IMR-90 (cell line): Measurements from ENCODE around the gene NR4A3. TPM values are rescaled to one million over a fixed set of nuclear protein-coding genes. Genes with fewer than 3 reads are reported as not detected.

Source experiments
- ATAC-seq: fragments of 200-7000 bp; cut with Tn5 transposase; 2 replicates; pipeline ENCODE4 v1.9.1; 2020; ENCODE audit warnings: low read depth, mild to moderate bottlenecking, moderate library complexity
- BruUV-seq: library from RNA; stranded (reverse); fragments of 400-500 nt; replicated peaks from 2 replicates; lab custom pipeline; 2021; lab: Mats Ljungman, UMichigan
- CTCF ChIA-PET: fragments of 300-600 bp; formaldehyde crosslinking; extraction: SDS; loops from one replicate; lab custom pipeline; 2021; ENCODE audit warnings: antibody characterized with exemption; lab: Yijun Ruan, JAX
- POLR2A ChIA-PET: fragments of 300-600 bp; sonication (Branson Sonifier 250); formaldehyde crosslinking; loops from one replicate; lab custom pipeline; 2022; ENCODE audit warnings: antibody characterized with exemption; ENCODE audit not compliant: unreplicated experiment; lab: Charles Lee
- DNase-seq: peaks from one replicate; pipeline ENCODE4 v3.0.0; 2013
- H2AFZ ChIP-seq: replicated peaks from 2 replicates; pipeline ENCODE3; 2013; ENCODE audit warnings: low read length, mild to moderate bottlenecking; ENCODE audit not compliant: poor library complexity
- H2AK5ac ChIP-seq: 2 replicates; pipeline ENCODE4 v1.6.1; 2013; ENCODE audit warnings: low read depth, low read length, inconsistent platforms
- H2AK9ac ChIP-seq: replicated peaks from 2 replicates; pipeline ENCODE3; 2013; ENCODE audit warnings: mild to moderate bottlenecking, low read depth, low read length, moderate library complexity; ENCODE audit not compliant: poor library complexity
- H2BK120ac ChIP-seq: 2 replicates; pipeline ENCODE4 v1.6.1; 2013; ENCODE audit warnings: low read depth, low read length, inconsistent platforms
- H2BK15ac ChIP-seq: 3 replicates; pipeline ENCODE4 v1.6.1; 2013; ENCODE audit warnings: low read depth, low read length, inconsistent platforms
- H2BK20ac ChIP-seq: 2 replicates; pipeline ENCODE4 v1.6.1; 2013; ENCODE audit warnings: low read depth, mild to moderate bottlenecking, inconsistent platforms, low read length, moderate library complexity
- H2BK5ac ChIP-seq: 2 replicates; pipeline ENCODE4 v1.6.1; 2013; ENCODE audit warnings: mild to moderate bottlenecking, low read depth, low read length, inconsistent platforms; ENCODE audit not compliant: poor library complexity, severe bottlenecking
- H3K14ac ChIP-seq: replicated peaks from 2 replicates; pipeline ENCODE4 v1.6.1; 2013; ENCODE audit warnings: low read depth, low read length, inconsistent platforms
- H3K18ac ChIP-seq: 2 replicates; pipeline ENCODE4 v1.6.1; 2013; ENCODE audit warnings: low read depth, low read length, control low read depth
- H3K23ac ChIP-seq: 2 replicates; pipeline ENCODE4 v1.6.1; 2013; ENCODE audit warnings: low read depth, low read length, inconsistent platforms
- H3K27ac ChIP-seq: 2 replicates; pipeline ENCODE4 v1.5.1; 2013; ENCODE audit warnings: mild to moderate bottlenecking, control low read depth, low read length; ENCODE audit not compliant: insufficient read depth
- H3K27me3 ChIP-seq: 2 replicates; pipeline ENCODE4 v1.6.1; 2013; ENCODE audit warnings: low read length; ENCODE audit not compliant: control insufficient read depth, insufficient read depth
- H3K36me3 ChIP-seq: 2 replicates; pipeline ENCODE4 v1.6.1; 2013; ENCODE audit warnings: low read length, mixed read lengths; ENCODE audit not compliant: control insufficient read depth, insufficient read depth
- H3K4ac ChIP-seq: 2 replicates; pipeline ENCODE4 v1.6.1; 2013; ENCODE audit warnings: low read depth, low read length, inconsistent platforms
- H3K4me1 ChIP-seq: 2 replicates; pipeline ENCODE4 v1.6.1; 2013; ENCODE audit warnings: low read length, mixed read lengths; ENCODE audit not compliant: control insufficient read depth, insufficient read depth
- H3K4me2 ChIP-seq: 2 replicates; pipeline ENCODE4 v1.6.1; 2013; ENCODE audit warnings: low read depth, mild to moderate bottlenecking, control low read depth, low read length, moderate library complexity
- H3K4me3 ChIP-seq: 2 replicates; pipeline ENCODE4 v1.5.1; 2013; ENCODE audit warnings: low read depth, mild to moderate bottlenecking, control low read depth, low read length, moderate library complexity; ENCODE audit not compliant: insufficient read depth
- H3K56ac ChIP-seq: 2 replicates; pipeline ENCODE4 v1.6.1; 2013; ENCODE audit warnings: low read length, inconsistent platforms; ENCODE audit not compliant: insufficient read depth; ENCODE audit errors: extremely low read depth
- H3K79me1 ChIP-seq, 2 experiments: 2 replicates each; pipeline ENCODE4 v1.6.1; 2013; ENCODE audit warnings: low read length in 2 of 2, inconsistent platforms in 1 of 2, low read depth in 1 of 2
- H3K9ac ChIP-seq: 2 replicates; pipeline ENCODE4 v1.6.1; 2013; ENCODE audit warnings: low read depth, low read length, control low read depth
- H3K9me1 ChIP-seq: 2 replicates; pipeline ENCODE4 v1.6.1; 2013; ENCODE audit warnings: low read length, inconsistent platforms; ENCODE audit not compliant: insufficient read depth
- H3K9me3 ChIP-seq: 2 replicates; pipeline ENCODE4 v1.6.1; 2013; ENCODE audit warnings: low read length; ENCODE audit not compliant: control insufficient read depth, insufficient read depth
- H4K20me1 ChIP-seq: 2 replicates; pipeline ENCODE4 v1.6.1; 2013; ENCODE audit warnings: low read length, inconsistent platforms; ENCODE audit not compliant: insufficient read depth
- H4K5ac ChIP-seq: 2 replicates; pipeline ENCODE4 v1.6.1; 2013; ENCODE audit warnings: mild to moderate bottlenecking, low read depth, low read length, control low read depth
- H4K8ac ChIP-seq, 2 experiments: 2 replicates each; pipeline ENCODE4 v1.6.1; 2013; ENCODE audit warnings: low read depth in 2 of 2, low read length in 2 of 2, control low read depth in 1 of 2, inconsistent platforms in 1 of 2
- H4K91ac ChIP-seq: 2 replicates; pipeline ENCODE4 v1.6.1; 2013; ENCODE audit warnings: low read depth, low read length, inconsistent platforms; ENCODE audit not compliant: insufficient read depth
- BHLHE40 ChIP-seq: fragments of 150-350 bp; IDR thresholded peaks from 2 replicates; pipeline ENCODE4 v1.6.1; 2016; ENCODE audit warnings: mild to moderate bottlenecking, low read depth, low read length
- CEBPB ChIP-seq: IDR thresholded peaks from 2 replicates; pipeline ENCODE4 v1.6.1; 2012; ENCODE audit warnings: low read depth, low read length, improper control_type of control experiment
- CHD1 ChIP-seq: IDR thresholded peaks from 2 replicates; pipeline ENCODE4 v1.6.1; 2012; ENCODE audit warnings: low read depth, low read length, improper control_type of control experiment
- ELK1 ChIP-seq: fragments of 150-350 bp; IDR thresholded peaks from 2 replicates; pipeline ENCODE4 v1.6.1; 2016; ENCODE audit warnings: low read depth, mild to moderate bottlenecking, low read length, moderate library complexity, borderline replicate concordance
- FOS ChIP-seq: fragments of 150-350 bp; IDR thresholded peaks from 2 replicates; pipeline ENCODE4 v1.6.1; 2016; ENCODE audit warnings: low read depth, low read length
- MAFK ChIP-seq: IDR thresholded peaks from 2 replicates; pipeline ENCODE4 v1.6.1; 2012; ENCODE audit warnings: low read depth, low read length, improper control_type of control experiment
- MAZ ChIP-seq: IDR thresholded peaks from 2 replicates; pipeline ENCODE4 v1.6.1; 2012; ENCODE audit warnings: low read depth, mild to moderate bottlenecking, low read length, improper control_type of control experiment, moderate library complexity, borderline replicate concordance
- MXI1 ChIP-seq: IDR thresholded peaks from 2 replicates; pipeline ENCODE4 v1.6.1; 2012; ENCODE audit warnings: low read depth, mild to moderate bottlenecking, low read length, moderate library complexity, borderline replicate concordance
- NFE2L2 ChIP-seq: fragments of 150-350 bp; IDR thresholded peaks from 2 replicates; pipeline ENCODE4 v1.6.1; 2016; ENCODE audit warnings: low read depth, mild to moderate bottlenecking, low read length
- POLR2A ChIP-seq: IDR thresholded peaks from 2 replicates; pipeline ENCODE4 v1.6.1; 2012; ENCODE audit warnings: mild to moderate bottlenecking, low read depth, low read length
- RAD21 ChIP-seq: IDR thresholded peaks from 2 replicates; pipeline ENCODE4 v1.6.1; 2012; ENCODE audit warnings: low read length, improper control_type of control experiment
- RCOR1 ChIP-seq: IDR thresholded peaks from 2 replicates; pipeline ENCODE4 v1.6.1; 2012; ENCODE audit warnings: mild to moderate bottlenecking, low read length, improper control_type of control experiment; ENCODE audit not compliant: insufficient replicate concordance
- RFX5 ChIP-seq: IDR thresholded peaks from 2 replicates; pipeline ENCODE4 v1.8.0; 2012; ENCODE audit warnings: low read depth, mild to moderate bottlenecking, low read length, moderate library complexity
- SMC3 ChIP-seq: fragments of 150-350 bp; IDR thresholded peaks from 2 replicates; pipeline ENCODE4 v1.6.1; 2016; ENCODE audit warnings: low read depth, mild to moderate bottlenecking, antibody characterized with exemption, low read length, moderate library complexity
- WGBS, 2 experiments: methylation state at CpG; one replicate each; pipeline versions ENCODE4 v1.1.5 to v1.1.7; 2013; ENCODE audit warnings: missing lambda C conversion rate in 2 of 2; ENCODE audit not compliant: insufficient read length in 1 of 2; ENCODE audit errors: extremely low coverage in 2 of 2; 5-methylcytosine and 5-hydroxymethylcytosine counted together
- dilution Hi-C: fragments of 300-500 bp; cut with HindIII; formaldehyde crosslinking; loops from one replicate; pipeline ENCODE4 v1.14.3; 2018; ENCODE audit warnings: low sequenced_read_pairs; ENCODE audit not compliant: unreplicated experiment
- in situ Hi-C: fragments of 300-500 bp; cut with MboI; formaldehyde crosslinking; loops from 3 replicates; pipeline ENCODE4 v1.14.3; 2019; ENCODE audit warnings: low sequenced_read_pairs, inconsistent platforms, mixed read lengths
- intact Hi-C: fragments of 100-400 bp; cut with micrococcal nuclease; formaldehyde crosslinking; loops from 2 replicates; pipeline ENCODE4 v1.10.0; 2022
- polyA plus RNA-seq, 3 experiments: library from polyadenylated mRNA; depleted of rRNA; stranded (reverse); fragments of >200 nt; gene quantifications; 2 replicates each; pipeline ENCODE4 v1.2.3, GENCODE V29; 2012; ENCODE audit warnings: low replicate concordance in 1 of 3
- total RNA-seq: library from RNA; depleted of rRNA; stranded (reverse); fragments of >200 nt; gene quantifications from 2 replicates; pipeline ENCODE4 v1.2.3, GENCODE V29; 2012
- TF ChIP-seq, protein P1 (sequence below): conservative IDR thresholded peaks from 2 replicates; pipeline ENCODE4 v1.5.1; 2012; ENCODE audit warnings: mild to moderate bottlenecking, low read depth, low read length, improper control_type of control experiment
- TF ChIP-seq, protein P2 (sequence below): fragments of 150-350 bp; IDR thresholded peaks from 2 replicates; pipeline ENCODE4 v1.6.1; 2017; ENCODE audit warnings: mild to moderate bottlenecking, antibody characterized with exemption, low read length, low read depth

NR4A3 gene
- total and polyA plus RNA-seq, 2 of the 4 experiments (the other 2 are of a cell fraction): 0.27 to 0.54 TPM

GRCh38 chr9:99834474-99834873 lies 12.8 kb downstream of the NR4A3 start:
- no peaks in the 10 kb centered on the region; the same call in 1 of the 2 replicates for H3K9me1 ChIP-seq
- peaks cover 2% of the 10 kb centered on the region; the same call in 1 of the 2 replicates for H3K36me3 ChIP-seq
- no peak overlapping the region for H2AK9ac ChIP-seq
- no peak overlapping the region for H2BK120ac ChIP-seq
- TF ChIP-seq MAZ (no peak), MXI1 (no peak), POLR2A (no peak), RAD21 (no peak), ELK1 (no peak), MAFK (no peak), RCOR1 (no peak), FOS (no peak), CHD1 (no peak), SMC3 (no peak), CEBPB (no peak), BHLHE40 (no peak), NFE2L2 (no peak), RFX5 (no peak)
- TF ChIP-seq, protein P1, sequence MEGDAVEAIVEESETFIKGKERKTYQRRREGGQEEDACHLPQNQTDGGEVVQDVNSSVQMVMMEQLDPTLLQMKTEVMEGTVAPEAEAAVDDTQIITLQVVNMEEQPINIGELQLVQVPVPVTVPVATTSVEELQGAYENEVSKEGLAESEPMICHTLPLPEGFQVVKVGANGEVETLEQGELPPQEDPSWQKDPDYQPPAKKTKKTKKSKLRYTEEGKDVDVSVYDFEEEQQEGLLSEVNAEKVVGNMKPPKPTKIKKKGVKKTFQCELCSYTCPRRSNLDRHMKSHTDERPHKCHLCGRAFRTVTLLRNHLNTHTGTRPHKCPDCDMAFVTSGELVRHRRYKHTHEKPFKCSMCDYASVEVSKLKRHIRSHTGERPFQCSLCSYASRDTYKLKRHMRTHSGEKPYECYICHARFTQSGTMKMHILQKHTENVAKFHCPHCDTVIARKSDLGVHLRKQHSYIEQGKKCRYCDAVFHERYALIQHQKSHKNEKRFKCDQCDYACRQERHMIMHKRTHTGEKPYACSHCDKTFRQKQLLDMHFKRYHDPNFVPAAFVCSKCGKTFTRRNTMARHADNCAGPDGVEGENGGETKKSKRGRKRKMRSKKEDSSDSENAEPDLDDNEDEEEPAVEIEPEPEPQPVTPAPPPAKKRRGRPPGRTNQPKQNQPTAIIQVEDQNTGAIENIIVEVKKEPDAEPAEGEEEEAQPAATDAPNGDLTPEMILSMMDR: no peak
- TF ChIP-seq, protein P2, sequence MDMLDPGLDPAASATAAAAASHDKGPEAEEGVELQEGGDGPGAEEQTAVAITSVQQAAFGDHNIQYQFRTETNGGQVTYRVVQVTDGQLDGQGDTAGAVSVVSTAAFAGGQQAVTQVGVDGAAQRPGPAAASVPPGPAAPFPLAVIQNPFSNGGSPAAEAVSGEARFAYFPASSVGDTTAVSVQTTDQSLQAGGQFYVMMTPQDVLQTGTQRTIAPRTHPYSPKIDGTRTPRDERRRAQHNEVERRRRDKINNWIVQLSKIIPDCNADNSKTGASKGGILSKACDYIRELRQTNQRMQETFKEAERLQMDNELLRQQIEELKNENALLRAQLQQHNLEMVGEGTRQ: no peak
- H3K56ac ChIP-seq: no peak overlapping the region
- no peak overlapping the region for H3K4me2 ChIP-seq
- DNase-seq: no peak
- no peak overlapping the region for H2BK15ac ChIP-seq
- H4K20me1 ChIP-seq: no peaks in the 10 kb centered on the region
- no peaks in the 10 kb centered on the region for H3K27me3 ChIP-seq
- in situ Hi-C loops: loop anchor here (25.0 kb wide), 1 partner anchor 972 kb away; no protein-coding TSS in a partner anchor
- H3K4me3 ChIP-seq: no peak overlapping the region
- H2BK5ac ChIP-seq: no peak overlapping the region
- no peaks in the 10 kb centered on the region for H3K9me3 ChIP-seq
- no peak for ATAC-seq
- ChIA-PET POLR2A (no interaction called here), CTCF (interaction anchor here (1.3 kb wide), 1 partner anchor 21 kb away, joined by 5 read pairs; no protein-coding TSS in a partner anchor)
- H2BK20ac ChIP-seq: no peak overlapping the region
- no peaks in the 10 kb centered on the region for H3K79me1 ChIP-seq
- no peak overlapping the region for H4K5ac ChIP-seq
- no peak overlapping the region for H4K8ac ChIP-seq
- no peak overlapping the region for H2AFZ ChIP-seq
- H3K18ac ChIP-seq: no peak overlapping the region
- WGBS, 2 experiments: no CpG with 5 or more reads among the region's 3 CpGs
- H3K27ac ChIP-seq: no peak overlapping the region
- intact Hi-C loops: no loop called here
- no peaks in the 10 kb centered on the region for H3K4me1 ChIP-seq
- no peak overlapping the region for H4K91ac ChIP-seq
- dilution Hi-C loops: no loop called here
- H3K9ac ChIP-seq: no peak overlapping the region
- H3K14ac ChIP-seq: no peak overlapping the region
- BruUV-seq: no TSS peak
- no peak overlapping the region for H2AK5ac ChIP-seq
- no peak overlapping the region for H3K23ac ChIP-seq
- no peak overlapping the region for H3K4ac ChIP-seq
